Measurements from ENCODE around the gene PCDH9.
A peak's percentile ranks its signal among the peaks of the same experiment; 100 is the strongest.

PCDH9 gene

GRCh38 chr13:67033170-67033569, 197.0 kb downstream of the PCDH9 start:
- no peak for DNase-seq (ENCODE audit: low read depth, low spot score)

DNA sequence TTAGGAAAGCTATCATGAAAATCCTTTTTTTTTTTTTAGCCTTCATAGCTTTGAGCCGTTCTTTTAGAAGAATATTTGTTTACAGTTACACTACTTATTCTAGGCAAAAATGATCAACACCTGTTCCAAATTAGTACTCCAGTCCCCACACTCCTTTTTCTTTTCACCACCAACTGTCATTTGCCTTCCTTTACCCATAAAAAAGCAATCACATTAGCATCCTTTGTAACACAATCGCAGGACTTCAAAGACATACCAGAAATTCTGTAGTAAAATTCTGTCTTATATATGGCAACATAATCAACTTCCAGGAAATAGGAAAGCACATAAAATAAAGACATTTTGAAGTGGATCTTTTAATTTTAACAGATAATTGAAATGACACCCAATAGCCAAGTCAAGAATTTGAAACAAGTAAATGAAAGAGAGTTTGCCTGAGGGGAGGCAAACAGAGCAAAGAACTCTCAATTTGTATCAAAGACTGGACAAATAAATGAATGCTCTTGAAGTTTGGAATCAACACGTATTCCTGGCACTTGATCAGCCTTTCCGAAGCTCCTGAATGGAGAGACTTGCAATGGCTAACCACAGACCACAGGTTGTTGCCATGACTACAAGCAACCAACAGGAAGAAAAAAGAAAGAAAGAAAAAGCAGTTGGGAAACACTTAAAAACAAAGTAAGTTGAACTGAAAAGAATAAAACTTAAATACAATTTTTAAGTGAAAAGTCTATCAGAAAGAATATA, 206.8 kb downstream of the PCDH9 start:
- DNase-seq (ENCODE audit: low read depth, low spot score): no peak

DNA sequence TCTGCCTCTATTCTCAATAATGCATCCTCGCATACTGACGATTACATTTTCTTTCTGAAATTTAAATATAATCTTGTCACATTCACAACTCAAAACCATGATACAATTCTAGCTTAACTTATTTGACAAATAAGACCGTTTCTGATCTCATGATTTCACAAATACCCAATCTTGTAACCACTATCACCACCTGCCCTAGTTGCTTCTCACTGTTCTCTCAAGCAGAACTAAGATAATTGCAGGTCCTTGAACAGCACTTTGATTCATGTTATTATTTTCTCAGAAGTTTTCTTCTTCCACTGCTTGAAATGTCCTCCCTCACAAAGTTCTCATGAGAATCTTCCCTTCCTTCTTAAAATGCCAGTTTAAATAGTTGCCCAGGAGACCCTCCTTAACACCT, 211.4 kb downstream of the PCDH9 start:
- DNase-seq (ENCODE audit: low read depth, low spot score): no peak

GRCh38 chr13:67017276-67017675, 212.9 kb downstream of the PCDH9 start:
- no peak for DNase-seq (ENCODE audit: low read depth, low spot score)

GRCh38 chr13:67015976-67016600, 214.0 kb downstream of the PCDH9 start:
- no peak for DNase-seq (ENCODE audit: low read depth, low spot score)

GRCh38 chr13:67014399-67014798, 215.7 kb downstream of the PCDH9 start:
- DNase-seq (ENCODE audit: low read depth, low spot score): no peak

- no peak for DNase-seq (ENCODE audit: low read depth, low spot score)
Measured at GRCh38 chr13:67013709-67014108, 216.4 kb downstream of the PCDH9 start.

DNA sequence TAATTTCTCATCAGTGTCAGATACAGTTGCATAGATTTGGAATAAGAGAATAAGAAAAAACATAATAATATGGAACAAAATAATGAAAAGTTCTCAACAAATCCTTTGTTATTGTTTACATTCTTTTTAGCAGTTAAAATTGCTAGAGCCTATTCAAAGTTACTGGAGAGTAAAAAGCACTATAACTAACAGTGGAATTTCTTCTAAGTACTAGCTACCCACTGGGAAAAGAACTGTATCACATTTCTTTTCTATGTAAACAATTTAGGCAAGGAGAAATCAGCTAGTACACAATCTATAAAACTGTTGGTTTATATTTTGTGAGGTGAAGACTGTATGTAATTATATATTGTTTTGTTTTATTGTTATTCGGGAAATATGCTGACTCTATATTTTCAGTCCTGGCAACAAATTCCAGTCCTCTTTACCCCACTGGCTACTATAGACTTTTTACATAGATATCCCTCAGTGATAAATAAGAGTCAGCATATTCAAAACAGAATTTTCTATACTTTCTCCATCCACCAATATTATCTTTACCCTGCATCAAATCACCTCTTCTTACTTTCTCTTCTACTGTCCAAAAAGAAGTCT, 222.0 kb downstream of the PCDH9 start:
- DNase-seq (ENCODE audit: low read depth, low spot score): no peak

GRCh38 chr13:67004511-67004910, 225.6 kb downstream of the PCDH9 start:
- no peak for DNase-seq (ENCODE audit: low read depth, low spot score)

DNA sequence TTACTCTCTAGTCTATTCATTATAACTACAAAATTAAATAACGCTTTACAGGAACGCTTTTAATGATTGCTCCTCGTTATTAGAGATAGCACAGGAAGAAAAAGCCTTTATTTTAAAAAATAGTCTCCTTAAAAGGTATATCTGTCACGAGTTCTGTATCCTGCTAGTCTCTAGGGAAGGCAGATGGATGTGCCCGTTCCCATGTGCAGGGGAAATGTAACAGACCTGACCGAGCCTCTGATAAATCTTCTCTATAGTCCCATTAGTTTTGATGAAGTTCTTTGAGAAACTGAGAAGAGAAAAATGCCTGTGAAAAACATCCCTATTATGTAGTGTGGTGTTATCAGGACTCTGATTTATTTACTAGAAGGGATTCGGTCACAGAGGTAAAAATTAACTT, 226.4 kb downstream of the PCDH9 start:
- no peak for DNase-seq (ENCODE audit: low read depth, low spot score)

DNA sequence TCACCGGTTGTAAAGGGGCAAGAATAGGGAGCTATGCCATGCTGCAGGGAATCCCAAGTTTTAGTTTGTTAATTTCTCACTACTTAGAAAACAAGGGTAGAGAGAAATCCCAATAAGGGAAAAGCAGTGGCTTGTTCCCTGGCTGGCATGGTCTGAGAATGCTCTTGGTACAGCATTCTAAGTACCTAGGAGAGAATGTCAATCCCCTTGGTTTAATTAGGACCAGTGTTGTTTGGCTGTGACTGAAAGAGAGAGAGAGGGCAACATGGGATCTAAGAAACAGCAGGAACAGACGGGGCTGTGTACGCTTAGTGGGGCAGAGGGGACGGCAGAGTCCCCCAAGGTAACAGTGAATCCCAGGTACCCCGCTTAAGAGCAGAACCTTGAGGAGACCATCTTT, 228.8 kb downstream of the PCDH9 start:
- no peak for DNase-seq (ENCODE audit: low read depth, low spot score)

DNA sequence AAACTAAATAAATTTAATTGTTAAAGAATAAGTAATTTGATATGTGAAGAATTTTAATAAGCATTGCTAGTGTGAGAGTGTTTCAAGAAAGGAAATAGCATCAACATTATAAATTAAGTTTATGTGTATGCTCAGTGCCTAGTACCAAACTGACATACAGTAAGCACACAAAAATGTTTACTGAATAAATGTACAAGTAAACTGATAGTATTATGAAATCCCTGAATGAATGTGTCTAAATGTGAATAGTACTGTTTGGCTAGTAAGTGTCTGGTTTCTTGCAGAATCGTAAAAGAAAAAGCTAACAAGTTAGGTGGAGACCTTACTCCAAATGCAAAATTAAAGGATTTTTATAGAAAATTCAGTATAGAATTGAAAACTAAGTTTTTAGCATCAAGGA, 233.6 kb downstream of the PCDH9 start:
- no peak for DNase-seq (ENCODE audit: low read depth, low spot score)

DNA sequence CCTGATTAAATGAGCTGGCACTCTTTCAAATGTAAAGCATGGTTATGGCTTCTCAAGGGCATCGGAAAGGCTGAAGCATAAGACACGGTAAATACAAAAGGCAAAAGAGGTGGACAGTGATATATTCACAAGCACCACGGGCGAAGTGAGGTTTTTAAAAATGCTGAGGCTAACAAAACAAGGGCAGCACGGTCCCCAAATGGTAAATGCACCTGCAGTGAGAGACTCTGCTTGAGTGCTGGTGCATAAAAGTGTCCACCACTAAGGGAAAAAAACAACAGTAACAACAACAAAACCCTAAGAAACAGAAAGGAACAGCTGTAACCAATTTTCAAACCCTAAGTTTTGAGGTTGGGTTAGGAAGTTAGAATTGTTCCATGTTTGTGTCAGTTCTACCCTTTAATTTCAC, 234.9 kb downstream of the PCDH9 start:
- no peak for DNase-seq (ENCODE audit: low read depth, low spot score)

- no peak for DNase-seq (ENCODE audit: low read depth, low spot score)
Measured at GRCh38 chr13:66994517-66995202, 235.5 kb downstream of the PCDH9 start.

- no peak for DNase-seq (ENCODE audit: low read depth, low spot score)
Measured at GRCh38 chr13:66994097-66994496, 236.0 kb downstream of the PCDH9 start.

DNA sequence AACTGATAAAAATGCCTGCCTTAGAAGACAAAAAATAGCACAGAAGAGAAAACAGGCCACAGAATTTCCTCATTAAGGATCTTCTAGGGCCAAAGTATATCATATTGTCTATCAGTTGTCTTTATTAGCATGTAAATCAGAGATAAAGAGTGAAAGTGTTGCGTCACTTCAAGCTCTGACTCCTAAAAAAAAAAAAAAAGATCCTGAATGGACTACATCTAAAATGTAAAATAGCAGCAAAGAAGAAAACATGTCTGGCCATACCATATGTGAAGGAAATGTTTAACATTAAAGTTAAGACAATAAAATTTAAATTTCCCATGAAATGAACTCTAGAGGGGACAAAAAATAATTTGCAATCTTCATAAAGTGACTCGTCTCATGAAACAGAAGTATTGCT, 237.4 kb downstream of the PCDH9 start:
- no peak for DNase-seq (ENCODE audit: low read depth, low spot score)

GRCh38 chr13:66992183-66992582, 238.0 kb downstream of the PCDH9 start:
- DNase-seq (ENCODE audit: low read depth, low spot score): peak; percentile 37

GRCh38 chr13:66984241-66984640, 245.9 kb downstream of the PCDH9 start:
- DNase-seq (ENCODE audit: low read depth, low spot score): no peak

DNA sequence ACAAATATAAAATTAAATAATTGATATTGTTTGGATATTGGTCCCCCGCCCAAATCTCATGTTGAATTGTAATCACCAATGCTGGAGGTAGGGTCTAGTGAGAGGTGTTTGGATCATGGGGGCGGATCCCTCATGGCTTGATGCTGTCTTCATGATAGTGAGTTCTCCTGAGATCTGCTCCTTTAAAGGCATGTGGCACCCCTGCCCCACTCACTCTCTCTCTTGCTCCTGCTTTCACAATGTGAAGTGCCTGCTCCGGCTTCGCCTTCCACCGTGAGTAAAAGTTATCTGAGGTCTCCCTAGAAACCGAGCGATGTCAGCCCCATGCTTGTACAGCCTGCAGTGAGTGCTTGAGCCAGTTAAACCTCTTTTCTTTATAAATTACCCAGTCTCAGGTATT, 248.2 kb downstream of the PCDH9 start:
- no peak for DNase-seq (ENCODE audit: low read depth, low spot score)

DNA sequence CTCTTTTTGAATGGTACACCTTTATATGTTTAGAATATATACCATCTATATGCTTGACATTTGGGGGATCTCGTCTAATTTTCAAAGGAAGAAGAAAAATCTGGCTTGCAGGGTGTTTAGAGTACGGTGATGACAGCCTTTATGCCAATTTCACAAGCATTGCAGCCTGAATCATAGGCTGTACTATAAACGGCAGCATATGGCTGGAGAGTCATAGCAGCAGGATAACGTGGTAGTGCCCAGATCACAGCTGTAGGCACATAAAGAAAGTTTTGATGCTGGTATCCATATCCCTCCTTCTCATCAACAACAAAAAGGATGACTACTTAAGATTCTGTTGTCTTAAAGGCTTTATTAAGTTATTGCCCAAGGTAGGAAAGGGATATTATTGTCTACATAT, 253.0 kb downstream of the PCDH9 start:
- DNase-seq (ENCODE audit: low read depth, low spot score): no peak

DNA sequence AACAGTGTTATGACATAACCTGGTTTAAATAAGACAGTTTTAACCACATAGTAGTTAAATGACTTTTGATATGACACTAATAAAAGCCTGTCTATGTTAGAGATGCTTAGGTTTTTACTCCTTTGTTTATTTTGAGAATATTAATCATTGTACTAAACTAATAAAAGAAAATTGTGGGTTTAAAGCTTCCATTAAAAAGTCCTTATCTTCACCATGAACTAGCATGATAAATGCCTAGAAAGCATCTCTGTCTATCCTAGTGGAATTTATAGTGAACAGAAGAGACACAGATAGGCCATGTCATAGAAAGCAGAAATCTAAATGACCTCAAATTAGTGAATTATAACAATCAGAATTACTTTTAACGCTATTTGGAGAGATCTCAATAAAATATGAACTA, 255.2 kb downstream of the PCDH9 start:
- no peak for DNase-seq (ENCODE audit: low read depth, low spot score)

- DNase-seq (ENCODE audit: low read depth, low spot score): no peak
Measured at GRCh38 chr13:66974174-66974573, 256.0 kb downstream of the PCDH9 start.

GRCh38 chr13:66972659-66973058, 257.5 kb downstream of the PCDH9 start:
- no peak for DNase-seq (ENCODE audit: low read depth, low spot score)

All from brain pericyte (primary cell).